GM18507 (cell line): ENCODE data around the gene PIGZ.

Experiments
- DNase-seq: peaks from one replicate; pipeline ENCODE4 v3.0.0; 2011; ENCODE audit warnings: low read depth; ENCODE audit not compliant: insufficient read length; ENCODE audit errors: extremely low spot score
- FAIRE-seq: peaks from 2 replicates; lab custom pipeline; 2011; peaks lifted over from hg19 to GRCh38; lab: Jason Lieb, UNC

PIGZ gene

DNA sequence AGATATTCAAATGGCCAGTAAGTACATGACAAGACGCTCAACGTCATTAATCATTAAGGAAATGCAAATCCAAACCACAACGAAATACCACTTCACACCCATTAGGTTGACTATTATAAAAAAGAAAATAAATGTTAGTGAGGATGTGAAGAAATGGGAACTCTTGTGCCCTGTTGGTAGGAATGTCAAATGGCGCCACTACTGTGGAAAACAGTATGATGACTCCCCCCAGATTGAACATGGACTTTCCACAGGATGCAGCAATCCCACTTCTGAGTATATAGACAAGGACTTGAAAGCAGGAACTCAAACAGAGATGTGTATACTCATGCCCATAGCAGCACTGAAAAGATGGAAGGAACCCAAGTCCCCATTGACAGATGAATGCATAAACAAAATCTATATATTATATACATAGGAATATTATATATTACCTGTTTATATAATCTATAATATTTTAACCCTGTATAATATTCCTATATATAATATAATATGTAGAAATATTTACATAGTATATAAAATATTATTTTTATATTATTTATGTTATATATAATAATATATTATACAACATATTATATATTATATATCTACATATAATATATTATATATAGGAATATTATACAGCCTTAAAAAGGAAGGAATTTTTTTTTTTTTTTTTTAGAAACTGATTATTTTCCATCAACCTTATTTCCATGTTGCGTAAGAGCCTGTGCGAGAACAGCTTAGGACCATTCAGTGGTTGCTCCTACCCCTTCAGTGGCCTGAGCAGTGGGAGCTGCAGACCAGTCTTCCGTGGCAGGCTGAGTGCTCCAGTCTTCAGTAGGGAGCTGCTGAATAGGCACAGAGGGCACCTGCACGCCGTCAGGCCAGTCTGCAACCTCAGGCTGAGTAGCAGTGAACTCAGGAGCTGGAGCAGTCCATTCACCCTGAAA is 17.6 kb upstream of the PIGZ start:
- DNase-seq (no peak), FAIRE-seq (no peak)

DNA sequence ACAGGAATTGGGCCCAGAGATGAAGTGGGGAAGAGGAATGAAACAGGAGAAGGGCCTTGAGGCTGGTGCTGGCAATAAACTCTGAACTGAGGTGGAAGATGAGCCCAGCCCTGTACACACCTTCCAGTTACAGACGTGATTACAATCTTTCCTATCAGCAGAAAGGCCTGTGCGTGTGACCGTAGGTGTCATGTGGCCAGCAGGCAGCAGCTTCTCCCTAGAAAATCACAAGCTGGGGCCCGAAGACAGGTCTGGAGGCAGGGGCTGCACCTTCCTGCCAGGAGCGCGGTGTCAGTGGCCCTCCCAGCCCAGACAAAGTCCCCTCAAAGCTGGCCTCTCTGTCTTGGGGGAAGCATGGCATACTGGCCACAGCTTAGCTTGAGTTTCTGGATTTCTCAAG is 16.7 kb upstream of the PIGZ start:
- no peak for DNase-seq
- no peak for FAIRE-seq

DNA sequence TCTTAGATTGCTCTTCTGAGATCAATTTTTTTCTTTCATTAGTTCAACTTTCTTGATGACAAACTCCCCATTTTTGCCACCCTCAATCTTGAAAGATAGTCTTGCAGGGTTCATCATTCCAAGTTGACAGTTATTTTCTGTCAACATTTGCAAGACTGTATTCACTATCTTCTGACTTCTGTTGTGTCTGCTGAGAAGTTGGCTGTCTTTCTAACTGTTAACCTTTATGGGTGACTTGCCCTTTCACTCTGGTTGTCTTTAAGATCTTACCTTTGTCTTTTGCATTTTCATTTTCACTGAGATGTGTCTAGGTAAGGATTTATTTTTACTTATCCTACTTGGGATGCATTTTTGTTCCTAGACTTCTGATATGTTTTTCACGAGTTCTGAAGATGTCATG is 14.6 kb upstream of the PIGZ start:
- no peak for FAIRE-seq
- DNase-seq = no peak

DNA sequence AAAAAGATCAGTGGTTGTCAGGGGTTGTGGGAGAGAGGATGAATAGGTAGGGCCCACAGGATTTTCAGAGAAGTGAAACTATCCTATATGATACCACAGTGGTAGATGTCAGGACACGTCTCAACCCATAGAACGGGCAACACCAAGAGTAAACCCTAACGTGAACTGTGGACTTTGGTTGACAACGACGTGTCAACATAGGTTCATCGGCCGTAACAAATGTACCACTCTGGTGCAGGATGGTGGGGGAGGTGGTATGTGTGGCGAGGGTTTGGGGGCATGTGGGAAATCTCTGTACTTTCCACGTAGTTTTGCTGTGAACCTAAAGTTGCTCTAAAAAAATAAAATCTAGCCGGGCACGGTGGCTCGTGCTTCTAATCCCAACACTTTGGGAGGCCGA is 13.0 kb upstream of the PIGZ start:
- DNase-seq (no peak), FAIRE-seq (peak; percentile 46)

- no peak for DNase-seq
- FAIRE-seq = no peak
Observed at GRCh38 chr3:196979545-196979944, 10.9 kb upstream of the PIGZ start.

- FAIRE-seq = no peak
- DNase-seq = no peak
Observed at GRCh38 chr3:196976941-196977340, 8.3 kb upstream of the PIGZ start.

- no peak for FAIRE-seq
- DNase-seq = no peak
Observed at GRCh38 chr3:196975349-196975748, 6.7 kb upstream of the PIGZ start.

GRCh38 chr3:196974661-196975060 is 6.0 kb upstream of the PIGZ start:
- DNase-seq (no peak), FAIRE-seq (no peak)

DNA sequence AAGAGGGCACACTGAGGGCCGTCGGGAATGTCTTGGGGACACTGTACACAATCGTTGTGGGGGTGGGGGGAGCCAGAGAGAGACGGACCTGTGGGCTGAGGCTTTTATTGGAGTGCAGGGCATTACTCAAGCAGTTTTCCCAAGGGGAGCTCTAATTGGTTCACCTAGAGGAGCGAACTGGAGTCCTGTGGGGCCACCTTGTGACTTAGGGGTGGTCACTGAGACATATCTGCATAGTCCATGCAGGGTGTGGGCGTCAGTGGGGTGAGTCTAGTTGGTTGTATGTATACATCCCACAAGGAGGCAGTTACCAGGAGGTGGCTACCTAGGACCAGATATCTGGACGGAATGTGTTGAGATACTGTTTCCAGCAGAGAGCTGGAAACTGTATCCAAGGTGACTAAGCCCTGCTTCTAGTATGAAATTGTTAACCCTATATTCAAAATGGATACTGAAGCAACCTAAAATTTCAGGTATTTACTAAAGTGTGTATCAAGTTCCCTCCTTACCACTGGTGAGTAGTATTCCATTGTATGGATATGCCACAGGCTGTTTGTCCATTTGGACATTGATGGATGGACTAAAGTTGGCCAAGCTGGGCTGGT is 2.6 kb upstream of the PIGZ start:
- DNase-seq = no peak
- no peak for FAIRE-seq

GRCh38 chr3:196970547-196971093 is 2.0 kb upstream of the PIGZ start:
- DNase-seq (no peak), FAIRE-seq (no peak)

DNA sequence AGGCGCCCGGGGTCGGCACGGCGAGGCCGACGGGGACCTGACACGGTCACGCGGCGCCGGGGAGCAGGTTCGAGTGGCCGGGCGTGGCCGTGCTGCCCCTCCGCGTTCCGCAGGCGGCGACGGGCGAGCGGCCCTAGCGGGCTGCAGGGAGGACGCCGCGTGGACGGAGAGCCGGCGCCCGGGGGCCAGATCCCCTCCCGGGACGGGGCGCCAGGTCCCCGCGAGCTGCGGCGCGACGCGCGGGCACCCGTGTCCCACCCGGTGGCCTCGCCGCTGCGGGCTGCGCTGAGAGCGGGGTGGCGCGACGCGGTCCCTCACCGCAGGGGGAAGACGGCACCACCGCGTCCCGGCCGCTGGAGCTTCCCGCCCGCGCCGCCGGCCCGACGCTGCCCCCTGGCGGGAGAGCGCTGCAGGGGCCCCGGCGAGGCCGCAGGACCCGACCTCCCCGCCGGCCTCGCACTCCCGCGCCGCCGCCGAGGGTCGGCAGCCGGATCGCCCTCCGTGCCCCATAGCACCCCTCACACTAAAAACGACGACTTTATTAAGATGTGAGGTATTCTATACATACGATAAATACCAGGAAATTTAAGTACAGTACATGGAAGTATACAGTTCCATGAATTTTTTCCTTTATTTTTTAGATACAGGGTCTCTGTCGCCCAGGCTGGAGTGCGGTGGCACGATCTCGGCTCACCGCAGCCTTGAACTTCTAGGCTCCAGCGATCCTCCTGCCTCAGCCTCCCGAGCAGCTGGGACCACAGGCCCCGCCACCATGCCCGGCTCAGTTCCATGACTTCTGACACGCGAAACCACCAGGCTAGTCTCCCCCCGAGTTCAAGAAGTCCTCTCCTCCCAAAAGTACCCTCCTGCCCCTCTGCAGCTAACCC is 1.3 kb upstream of the PIGZ start:
- DNase-seq (peak; percentile 69), FAIRE-seq (peak; percentile 69)

DNA sequence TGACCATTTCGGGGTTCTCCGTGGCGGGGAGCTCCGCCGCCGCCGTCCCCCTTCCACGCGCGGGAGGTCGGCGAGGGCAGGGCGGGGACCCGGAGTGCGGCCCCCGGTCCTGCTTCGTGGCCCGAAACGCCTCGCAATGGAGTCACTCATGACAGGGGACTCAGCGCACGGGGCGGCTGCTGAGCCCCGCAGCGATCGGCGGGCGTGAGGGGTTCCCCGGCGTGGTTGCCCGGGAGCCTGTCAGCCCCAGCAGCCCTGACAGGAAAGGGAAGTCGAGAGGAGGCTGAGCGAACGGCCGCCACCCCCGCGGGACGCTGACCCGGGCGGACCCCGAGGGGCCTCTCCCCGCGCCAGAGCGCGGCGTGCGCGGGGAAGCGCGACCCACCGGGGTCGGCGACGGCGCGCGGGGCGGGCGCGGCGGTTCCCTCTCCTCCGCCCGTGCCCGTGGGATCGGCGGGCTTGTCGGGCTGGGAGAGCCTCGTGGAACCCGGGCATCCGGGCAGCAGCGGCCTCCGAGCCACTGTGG is 564 bp upstream of the PIGZ start:
- DNase-seq (no peak), FAIRE-seq (no peak)

GRCh38 chr3:196967412-196968232 is 1.0 kb downstream of the PIGZ start:
- FAIRE-seq (no peak), DNase-seq (no peak)

DNA sequence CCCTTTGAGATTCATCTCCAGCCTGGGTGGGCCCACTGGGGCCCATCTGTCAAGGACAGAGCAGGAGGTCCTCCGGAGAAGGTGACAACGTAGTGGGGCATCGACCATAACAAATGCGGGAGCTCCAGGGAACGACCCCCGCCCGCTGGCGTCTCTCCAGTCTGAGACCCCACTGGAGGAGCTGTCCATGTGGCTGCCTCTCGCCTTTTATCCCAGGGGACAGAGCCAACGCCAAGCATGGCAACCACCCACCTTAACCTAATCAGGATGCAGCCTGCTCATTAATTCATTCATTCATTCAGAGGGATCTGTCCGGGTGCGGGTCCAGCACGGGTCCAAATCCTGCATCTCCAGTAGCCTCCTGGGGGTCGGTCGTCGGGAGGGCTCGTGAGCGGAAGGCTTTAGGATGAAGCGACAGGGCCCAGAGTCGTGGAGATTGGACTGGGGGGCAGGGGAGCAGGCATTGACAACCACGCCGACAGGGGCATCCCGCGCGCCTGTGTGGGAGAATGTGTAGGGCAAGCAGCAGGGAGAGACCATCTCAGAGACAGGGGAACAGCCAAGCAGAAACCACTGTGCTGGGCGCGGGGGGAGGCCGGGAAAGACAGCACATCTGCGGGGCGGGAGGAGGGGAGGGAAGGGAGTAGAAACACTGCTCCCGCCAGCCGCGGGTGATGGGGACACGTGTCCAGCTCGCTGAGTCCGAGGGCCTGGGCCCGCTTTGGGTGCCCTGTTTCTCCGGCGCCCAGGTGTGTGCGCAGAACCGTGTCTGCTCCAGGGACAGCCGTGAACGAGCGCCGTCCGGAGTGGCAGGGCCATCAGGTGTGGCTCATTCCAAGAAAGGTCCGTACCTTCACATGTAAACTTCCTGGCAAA is 1.9 kb downstream of the PIGZ start:
- no peak for DNase-seq

GRCh38 chr3:196965804-196966173 is 2.8 kb downstream of the PIGZ start:
- FAIRE-seq = no peak

More for the DNA sequence above, 1.9 kb downstream of the PIGZ start:
- FAIRE-seq = no peak

DNA sequence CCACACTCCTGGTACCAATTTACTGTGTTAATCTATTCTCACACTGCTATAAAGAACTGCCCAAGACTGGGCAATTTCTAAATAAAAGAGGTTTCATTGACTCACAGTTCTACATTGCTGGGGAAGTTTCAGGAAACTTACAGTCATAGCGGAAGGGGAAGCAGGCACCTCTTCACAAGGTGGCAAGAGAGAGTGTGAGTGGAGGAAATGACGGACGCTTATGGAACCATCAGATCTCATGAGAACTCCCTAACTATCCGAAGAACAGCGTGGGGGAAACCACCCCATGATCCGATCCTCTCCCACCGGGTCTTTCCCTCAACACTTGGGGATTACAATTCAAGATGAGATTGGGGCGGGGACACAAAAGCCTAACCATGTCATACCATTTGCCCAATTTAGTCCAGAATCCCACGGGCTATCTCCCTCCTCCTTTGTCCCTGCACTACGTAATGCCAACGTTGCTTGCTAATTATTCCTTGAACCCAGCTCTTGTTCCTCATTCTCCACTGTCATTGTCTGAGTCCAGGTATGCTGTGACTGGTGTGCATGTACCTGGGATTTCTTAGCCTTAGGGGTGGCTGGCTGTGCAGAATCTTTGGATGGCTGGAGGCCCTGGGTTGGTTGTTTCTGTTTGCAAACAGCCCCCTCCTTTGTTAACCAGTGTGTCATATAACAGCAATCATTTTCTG is 3.4 kb downstream of the PIGZ start:
- DNase-seq (no peak), FAIRE-seq (no peak)

More at GRCh38 chr3:196965804-196966173, 2.8 kb downstream of the PIGZ start:
- no peak for DNase-seq

DNA sequence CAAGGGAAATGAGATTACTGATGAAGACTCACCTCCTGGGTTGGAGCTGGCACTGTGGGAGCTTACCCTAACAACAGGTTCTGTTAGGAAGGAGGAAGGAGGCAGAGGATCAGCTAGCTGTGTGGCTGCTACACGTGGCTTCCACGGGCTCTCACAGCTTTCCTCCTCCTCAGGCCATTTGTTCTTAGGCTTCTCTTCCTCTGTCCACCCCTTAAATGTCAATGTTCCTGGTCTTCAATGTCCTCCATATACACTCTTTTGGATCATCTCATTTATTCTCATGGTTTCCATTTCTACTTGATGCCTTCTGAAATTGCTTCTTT is 5.0 kb downstream of the PIGZ start:
- no peak for FAIRE-seq
- no peak for DNase-seq
